NCI-H2196 treated with DMSO at 0.1 percent for 48 hours (cell line): ENCODE results near the gene WNT6.

Source experiments
- DNase-seq: peaks from one replicate; lab custom pipeline; 2025; ENCODE audit not compliant: unreplicated experiment; lab: John Stamatoyannopoulos, UW

Gene WNT6

GRCh38 chr2:218857371-218858137 is 2.1 kb upstream of the WNT6 start:
- no peak for DNase-seq

GRCh38 chr2:218858138-218858445 is 1.5 kb upstream of the WNT6 start:
- no peak for DNase-seq

- no peak for DNase-seq
Measured at GRCh38 chr2:218858671-218859555, 692 bp upstream of the WNT6 start.

GRCh38 chr2:218859988-218860831 is 605 bp downstream of the WNT6 start:
- DNase-seq, result no peak

- peak; percentile 65 for DNase-seq
Measured at GRCh38 chr2:218860950-218861381, 1.4 kb downstream of the WNT6 start.

GRCh38 chr2:218861645-218862318 is 2.2 kb downstream of the WNT6 start:
- DNase-seq, result no peak

- no peak for DNase-seq
Measured at GRCh38 chr2:218863021-218863520, 3.5 kb downstream of the WNT6 start.

- DNase-seq, result no peak
Measured at GRCh38 chr2:218865396-218865795, 5.8 kb downstream of the WNT6 start.

GRCh38 chr2:218865999-218866398 is 6.4 kb downstream of the WNT6 start:
- no peak for DNase-seq

- DNase-seq, result no peak
Measured at GRCh38 chr2:218867900-218868299, 8.3 kb downstream of the WNT6 start.

GRCh38 chr2:218869064-218869463 is 9.5 kb downstream of the WNT6 start:
- DNase-seq, result no peak

GRCh38 chr2:218870984-218871344 is 11.4 kb downstream of the WNT6 start:
- no peak for DNase-seq

- DNase-seq, result no peak
Measured at GRCh38 chr2:218871345-218872302, 12.0 kb downstream of the WNT6 start.

GRCh38 chr2:218872645-218873358 is 13.2 kb downstream of the WNT6 start:
- DNase-seq, result no peak

GRCh38 chr2:218873359-218874194 is 14.0 kb downstream of the WNT6 start:
- no peak for DNase-seq

- DNase-seq, result no peak
Measured at GRCh38 chr2:218875692-218876246, 16.2 kb downstream of the WNT6 start.

GRCh38 chr2:218876562-218877219 is 17.1 kb downstream of the WNT6 start:
- DNase-seq, result peak; percentile 53
